Glutamatergic neuron (in vitro differentiated cells): ENCODE data around the gene CDH4. TPM values are rescaled to one million over a fixed set of nuclear protein-coding genes. Genes with fewer than 3 reads are reported as not detected.
A peak's percentile ranks its signal among the peaks of the same experiment; 100 is the strongest.

Experiments used
- DNase-seq: peaks from one replicate; pipeline ENCODE4 v3.0.0; 2022
- H3K27ac Mint-ChIP-seq: one replicate; pipeline ENCODE4 v1.8.0; 2020; ENCODE audit warnings: mild to moderate bottlenecking, mixed read lengths, inconsistent platforms; ENCODE audit not compliant: unreplicated experiment
- H3K27me3 Mint-ChIP-seq: one replicate; pipeline ENCODE4 v1.8.0; 2020; ENCODE audit warnings: mild to moderate bottlenecking, moderate library complexity, mixed read lengths, inconsistent platforms; ENCODE audit not compliant: unreplicated experiment
- H3K36me3 Mint-ChIP-seq: one replicate; pipeline ENCODE4 v1.8.0; 2020; ENCODE audit warnings: mild to moderate bottlenecking, mixed read lengths, inconsistent platforms; ENCODE audit not compliant: unreplicated experiment
- H3K4me1 Mint-ChIP-seq: one replicate; pipeline ENCODE4 v1.8.0; 2020; ENCODE audit warnings: mild to moderate bottlenecking, low read depth, mixed read lengths, inconsistent platforms; ENCODE audit not compliant: unreplicated experiment
- H3K4me3 Mint-ChIP-seq: one replicate; pipeline ENCODE4 v1.8.0; 2020; ENCODE audit warnings: mild to moderate bottlenecking, mixed read lengths, inconsistent platforms; ENCODE audit not compliant: unreplicated experiment
- H3K9me3 Mint-ChIP-seq: one replicate; pipeline ENCODE4 v1.8.0; 2020; ENCODE audit warnings: mild to moderate bottlenecking, moderate library complexity, mixed read lengths, inconsistent platforms; ENCODE audit not compliant: unreplicated experiment
- CTCF ChIP-seq: fragments of 200-600 bp; sonication (generic); IDR thresholded peaks from one replicate; pipeline ENCODE4 v1.5.0; 2021; ENCODE audit not compliant: partially characterized antibody, unreplicated experiment
- total RNA-seq: library from RNA; stranded (reverse); fragmentation: NEBNext Ultra II Directional; extraction: Animal tissue kit (Norgen Biotek cat#: 25700); gene quantifications from one replicate; pipeline ENCODE4 v1.2.1, GENCODE V29; 2021; ENCODE audit not compliant: unreplicated experiment

The CDH4 gene
- total RNA-seq, 1 donor from 2014 or later: 1.2 TPM

- TF ChIP-seq CTCF: no peak
- peaks cover 10% of the 10 kb centered on the region for H3K27me3 Mint-ChIP-seq
- DNase-seq: no peak
- H3K9me3 Mint-ChIP-seq: no peaks in the 10 kb centered on the region
- no peak overlapping the region for H3K4me3 Mint-ChIP-seq
- H3K36me3 Mint-ChIP-seq: no peaks in the 10 kb centered on the region
- peaks cover 34% of the 10 kb centered on the region for H3K4me1 Mint-ChIP-seq
- peak overlapping the region; percentile 62 for H3K27ac Mint-ChIP-seq
Observed at GRCh38 chr20:61435184-61435822, 183.2 kb downstream of the CDH4 start.

- DNase-seq: no peak
- H3K4me1 Mint-ChIP-seq: peaks cover 34% of the 10 kb centered on the region
- H3K36me3 Mint-ChIP-seq: no peaks in the 10 kb centered on the region
- H3K4me3 Mint-ChIP-seq: no peak overlapping the region
- TF ChIP-seq CTCF: no peak
- peaks cover 2% of the 10 kb centered on the region for H3K9me3 Mint-ChIP-seq
- peaks cover 10% of the 10 kb centered on the region for H3K27me3 Mint-ChIP-seq
- no peak overlapping the region for H3K27ac Mint-ChIP-seq
Observed at GRCh38 chr20:61435823-61436220, 183.8 kb downstream of the CDH4 start.

DNA sequence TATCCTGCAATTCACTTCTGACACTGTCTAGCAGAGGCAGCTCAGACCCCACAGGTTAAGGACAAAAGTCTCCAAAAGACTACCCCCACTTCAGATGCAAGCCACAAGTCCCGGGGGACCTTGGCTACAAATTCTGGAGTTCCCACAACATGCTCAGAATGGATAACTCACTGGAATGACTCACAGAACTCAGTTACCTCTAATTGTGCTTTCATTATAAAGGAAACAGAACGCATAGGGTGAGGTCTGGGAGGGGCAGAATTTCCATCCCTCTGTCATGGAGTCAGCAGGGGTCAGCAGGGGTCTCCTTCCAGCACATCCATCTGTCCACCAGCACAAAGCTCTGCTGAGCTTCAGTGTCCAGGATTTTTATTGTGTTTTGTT, 184.2 kb downstream of the CDH4 start:
- Mint-ChIP-seq H3K4me3 (peak overlapping the region; percentile 1), H3K27me3 (peaks cover 11% of the 10 kb centered on the region), H3K9me3 (peaks cover 2% of the 10 kb centered on the region), H3K27ac (peak overlapping the region; percentile 18), H3K36me3 (no peaks in the 10 kb centered on the region), H3K4me1 (peaks cover 34% of the 10 kb centered on the region)
- no peak for TF ChIP-seq CTCF
- DNase-seq: no peak

- Mint-ChIP-seq H3K27ac (peak overlapping the region; percentile 18), H3K4me1 (peaks cover 34% of the 10 kb centered on the region), H3K27me3 (peaks cover 11% of the 10 kb centered on the region), H3K36me3 (no peaks in the 10 kb centered on the region), H3K9me3 (peaks cover 2% of the 10 kb centered on the region), H3K4me3 (peak overlapping the region; percentile 1)
- no peak for TF ChIP-seq CTCF
- no peak for DNase-seq
Observed at GRCh38 chr20:61436667-61437279, 184.7 kb downstream of the CDH4 start.
